ENCODE measurements around the gene PLXNA4. TPM values are rescaled to one million over a fixed set of nuclear protein-coding genes. Genes with fewer than 3 reads are reported as not detected.

Gene PLXNA4
- polyA plus RNA-seq, 2 of the 4 experiments (the other 2 are of a cell fraction) = 0.12 to 0.34 TPM

GRCh38 chr7:132580277-132580676 lies 4.0 kb upstream of the PLXNA4 start:
- Histone ChIP-seq H3K4me1 (peaks cover 11% of the 10 kb centered on the region; the same call in 2 of the 3 replicates), H3K9me3 (no peaks in the 10 kb centered on the region), H3K4me3 (no peak overlapping the region), H3K4me2 (no peak overlapping the region), H3K27ac (no peak overlapping the region)
- peak; percentile 30 to 58; a peak in 3 of 6 replicates for ATAC-seq
- POLR2A ChIA-PET = interaction anchor here (1.0 kb wide), 1 partner anchor 261 kb away, joined by 3 read pairs; no protein-coding TSS in a partner anchor
- WGBS (ENCODE audit: missing lambda C conversion rate) = 0% methylated on average over 1 of the region's 1 CpG
- FAIRE-seq = no peak
- CTCF ChIA-PET = interaction anchor here (0.6 to 8.5 kb wide), 57 partner anchors 10 to 1833 kb away, joined by 3 to 67 read pairs (median 3); no protein-coding TSS in a partner anchor
- TF ChIP-seq JUNB (IDR thresholded peaks at IDR 0.05) (no peak), JUN (IDR thresholded peaks at IDR 0.05) (no peak), HEYL (CRISPR knock-in tag; IDR thresholded peaks at IDR 0.05) (no peak)
- peak; percentile 26 to 32 for DNase-seq (ENCODE audit: low read depth in 1 of 2, low spot score in 1 of 2)

DNA sequence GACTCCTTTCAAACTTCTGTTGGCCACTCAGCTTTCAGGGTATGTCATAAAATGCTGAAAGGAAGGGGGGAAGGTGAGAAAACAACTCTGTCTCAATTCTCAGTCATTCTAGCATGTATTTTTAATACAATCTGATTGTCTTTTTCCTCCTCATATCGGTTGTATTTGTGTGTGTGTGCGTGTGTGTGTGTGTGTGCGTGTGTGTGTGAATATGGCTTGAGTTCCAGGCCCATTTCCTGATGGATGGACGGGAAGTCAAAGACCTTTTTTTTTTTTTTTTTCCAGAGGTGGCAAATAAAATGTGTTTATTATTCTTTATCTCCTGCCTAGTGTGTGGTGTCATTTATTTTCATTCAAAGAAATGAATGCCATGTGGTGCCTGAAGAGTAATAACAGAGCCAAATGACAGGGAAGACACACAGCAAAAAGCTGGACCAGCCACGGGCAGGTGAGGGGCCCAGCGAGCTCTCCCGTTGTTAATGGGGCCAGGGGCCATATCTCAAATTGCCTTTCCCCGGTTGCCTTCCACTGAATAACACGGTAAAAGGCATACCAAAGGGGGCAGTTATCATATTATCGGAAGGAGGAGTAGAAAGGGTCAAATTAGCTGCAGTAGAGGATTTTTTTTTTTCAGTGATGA lies 3.1 kb upstream of the PLXNA4 start:
- ATAC-seq (no peak), DNase-seq (ENCODE audit: low read depth in 1 of 2, low spot score in 1 of 2) (no peak), FAIRE-seq (no peak)
- H3K9me3 ChIP-seq = no peaks in the 10 kb centered on the region
- no peak overlapping the region for H3K4me2 ChIP-seq
- no peak overlapping the region for H3K4me3 ChIP-seq
- no peak overlapping the region for H3K27ac ChIP-seq
- POLR2A ChIA-PET = interaction anchor here (0.7 kb wide), 1 partner anchor 720 kb away, joined by 5 read pairs; no protein-coding TSS in a partner anchor
- peaks cover 11% of the 10 kb centered on the region; the same call in 2 of the 3 replicates for H3K4me1 ChIP-seq
- TF ChIP-seq CEBPB (IDR thresholded peaks at IDR 0.05) = no peak
- TF ChIP-seq BHLHE40 (IDR thresholded peaks at IDR 0.05; ENCODE audit: low read depth, low read length) = no peak
- TF ChIP-seq ELK1 (IDR thresholded peaks at IDR 0.05; ENCODE audit: low read depth, low read length) = no peak
- TF ChIP-seq SMC3 (IDR thresholded peaks at IDR 0.05) = no peak
- TF ChIP-seq CBX8 (IDR thresholded peaks at IDR 0.05) = no peak
- no peak for TF ChIP-seq MYC (IDR thresholded peaks at IDR 0.05; ENCODE audit: borderline replicate concordance, low read length)
- no peak for TF ChIP-seq RFX5 (IDR thresholded peaks at IDR 0.05)
- TF ChIP-seq GATA3 (IDR thresholded peaks at IDR 0.05; ENCODE audit: borderline replicate concordance) = no peak
- TF ChIP-seq MAFK (IDR thresholded peaks at IDR 0.05; ENCODE audit: partially characterized antibody) = no peak
- no peak for TF ChIP-seq POLR2AphosphoS2 (conservative IDR thresholded peaks at IDR 0.05; ENCODE audit: low read length)
- no peak for TF ChIP-seq TP53 (CRISPR knock-in tag; IDR thresholded peaks at IDR 0.05)
- TF ChIP-seq RAD21 (conservative IDR thresholded peaks at IDR 0.05 in 1 of 2, IDR thresholded peaks at IDR 0.05 in 1 of 2) = no peak
- TF ChIP-seq, protein P1, sequence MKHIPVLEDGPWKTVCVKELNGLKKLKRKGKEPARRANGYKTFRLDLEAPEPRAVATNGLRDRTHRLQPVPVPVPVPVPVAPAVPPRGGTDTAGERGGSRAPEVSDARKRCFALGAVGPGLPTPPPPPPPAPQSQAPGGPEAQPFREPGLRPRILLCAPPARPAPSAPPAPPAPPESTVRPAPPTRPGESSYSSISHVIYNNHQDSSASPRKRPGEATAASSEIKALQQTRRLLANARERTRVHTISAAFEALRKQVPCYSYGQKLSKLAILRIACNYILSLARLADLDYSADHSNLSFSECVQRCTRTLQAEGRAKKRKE (CRISPR knock-in tag; IDR thresholded peaks at IDR 0.05; ENCODE audit: low read depth) = no peak
- TF ChIP-seq HOXB13 (CRISPR knock-in tag; IDR thresholded peaks at IDR 0.05; ENCODE audit: low read depth) = no peak
- no peak for TF ChIP-seq FOSL2 (IDR thresholded peaks at IDR 0.05)
- no peak for TF ChIP-seq FOSL2 (CRISPR knock-in tag; IDR thresholded peaks at IDR 0.05)
- TF ChIP-seq CHD4 (IDR thresholded peaks at IDR 0.05; ENCODE audit: borderline replicate concordance) = no peak
- no peak for TF ChIP-seq SREBF2 (IDR thresholded peaks at IDR 0.05)
- TF ChIP-seq NFE2L2 (conservative IDR thresholded peaks at IDR 0.05; ENCODE audit: low read length) = no peak
- no peak for TF ChIP-seq ZC3H11A (IDR thresholded peaks at IDR 0.05)
- no peak for TF ChIP-seq BCL3 (IDR thresholded peaks at IDR 0.05)
- CTCF ChIA-PET = interaction anchor here (0.7 to 8.5 kb wide), 9 partner anchors 11 to 889 kb away, joined by 3 to 67 read pairs (median 9); no protein-coding TSS in a partner anchor
- 56% methylated on average over 10 of the region's 10 CpGs for WGBS (ENCODE audit: missing lambda C conversion rate)

All from A549 (cell line).